ENCODE measurements around the gene MRFAP1L1.
A peak's percentile ranks its signal among the peaks of the same experiment; 100 is the strongest.

The MRFAP1L1 gene

DNA sequence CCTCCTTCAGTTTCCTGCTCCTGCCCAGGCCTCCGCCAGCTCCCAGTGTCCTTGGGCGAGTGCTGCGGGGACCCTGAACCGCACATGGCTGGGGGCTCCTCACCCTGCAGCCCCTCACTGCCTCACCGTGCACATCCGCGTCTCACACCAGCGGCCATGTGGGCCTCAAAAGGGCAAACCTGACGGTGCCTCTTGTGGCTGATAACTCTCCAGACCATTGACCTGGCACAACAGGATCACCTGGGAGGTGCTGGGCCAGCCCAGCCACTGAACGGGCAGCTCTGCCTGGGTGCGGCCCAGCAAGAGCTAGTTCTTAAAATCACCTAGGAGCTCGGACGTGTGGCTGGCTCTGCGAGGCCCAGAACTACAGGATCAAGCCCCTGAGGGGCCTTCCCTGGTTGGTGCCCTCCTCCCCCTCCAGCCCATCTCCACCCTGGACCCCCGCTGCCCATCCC is 20.1 kb downstream of the MRFAP1L1 start:
- in situ Hi-C loops (cut with MboI; ENCODE audit: low pct_unique_long_range_greater_than_20kb, low sequenced_read_pairs, unreplicated experiment), result no loop called here
- TF ChIP-seq, protein P1, sequence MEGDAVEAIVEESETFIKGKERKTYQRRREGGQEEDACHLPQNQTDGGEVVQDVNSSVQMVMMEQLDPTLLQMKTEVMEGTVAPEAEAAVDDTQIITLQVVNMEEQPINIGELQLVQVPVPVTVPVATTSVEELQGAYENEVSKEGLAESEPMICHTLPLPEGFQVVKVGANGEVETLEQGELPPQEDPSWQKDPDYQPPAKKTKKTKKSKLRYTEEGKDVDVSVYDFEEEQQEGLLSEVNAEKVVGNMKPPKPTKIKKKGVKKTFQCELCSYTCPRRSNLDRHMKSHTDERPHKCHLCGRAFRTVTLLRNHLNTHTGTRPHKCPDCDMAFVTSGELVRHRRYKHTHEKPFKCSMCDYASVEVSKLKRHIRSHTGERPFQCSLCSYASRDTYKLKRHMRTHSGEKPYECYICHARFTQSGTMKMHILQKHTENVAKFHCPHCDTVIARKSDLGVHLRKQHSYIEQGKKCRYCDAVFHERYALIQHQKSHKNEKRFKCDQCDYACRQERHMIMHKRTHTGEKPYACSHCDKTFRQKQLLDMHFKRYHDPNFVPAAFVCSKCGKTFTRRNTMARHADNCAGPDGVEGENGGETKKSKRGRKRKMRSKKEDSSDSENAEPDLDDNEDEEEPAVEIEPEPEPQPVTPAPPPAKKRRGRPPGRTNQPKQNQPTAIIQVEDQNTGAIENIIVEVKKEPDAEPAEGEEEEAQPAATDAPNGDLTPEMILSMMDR (IDR thresholded peaks at IDR 0.05; ENCODE audit: extremely low read depth, insufficient read depth, missing control alignments), result no peak
- DNase-seq (ENCODE audit: low spot score), result no peak

GRCh38 chr4:6688879-6689505 is 20.7 kb downstream of the MRFAP1L1 start:
- TF ChIP-seq, protein P1 (IDR thresholded peaks at IDR 0.05; ENCODE audit: extremely low read depth, insufficient read depth, missing control alignments), result no peak
- in situ Hi-C loops (cut with MboI; ENCODE audit: low pct_unique_long_range_greater_than_20kb, low sequenced_read_pairs, unreplicated experiment), result no loop called here
- peak; percentile 80 for DNase-seq (ENCODE audit: low spot score)

DNA sequence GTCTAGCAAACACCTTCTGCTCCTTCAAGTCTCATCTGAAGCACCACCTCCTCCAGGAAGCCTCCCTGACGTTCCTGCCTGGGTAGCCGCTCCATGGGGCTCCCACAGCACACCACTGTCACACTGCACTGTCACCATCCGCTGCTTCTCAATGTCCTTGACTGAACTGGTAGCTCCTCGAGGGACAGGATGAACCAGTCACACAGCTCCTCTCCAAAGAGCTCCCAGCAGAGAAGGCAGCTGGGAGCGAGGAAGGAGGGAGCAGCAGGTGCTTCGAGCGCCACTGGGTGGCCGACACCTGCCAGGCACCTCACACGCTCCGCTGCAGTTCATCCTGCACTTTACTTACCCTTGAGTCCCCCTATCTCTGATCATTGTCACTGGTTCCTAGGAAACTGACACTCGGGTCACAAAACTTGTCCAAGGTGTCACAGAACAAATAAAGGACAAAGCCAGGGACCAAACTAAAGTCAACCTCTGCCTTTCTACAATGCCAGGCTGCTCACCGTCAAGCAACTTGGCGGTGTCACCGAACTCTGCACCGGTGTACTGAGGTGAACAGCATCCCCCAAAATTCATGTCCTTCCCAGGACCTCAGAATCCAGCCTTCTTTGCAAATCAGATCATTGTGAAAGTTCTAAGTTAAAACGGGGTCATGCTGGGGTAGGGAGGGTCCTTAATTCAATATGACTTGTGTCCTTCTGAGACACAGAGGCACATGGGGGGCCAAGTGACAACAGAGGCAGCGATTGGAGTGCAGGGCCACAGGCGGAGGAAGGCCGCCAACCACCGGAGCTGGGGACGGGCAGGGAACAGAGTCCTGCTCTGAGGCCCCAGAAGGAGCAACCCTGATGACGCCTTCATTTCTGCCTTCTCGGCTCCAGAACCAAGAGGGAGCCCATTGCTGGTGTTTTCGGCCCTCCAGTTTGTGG is 21.5 kb downstream of the MRFAP1L1 start:
- in situ Hi-C loops (cut with MboI; ENCODE audit: low pct_unique_long_range_greater_than_20kb, low sequenced_read_pairs, unreplicated experiment), result no loop called here
- TF ChIP-seq, protein P1 (IDR thresholded peaks at IDR 0.05; ENCODE audit: extremely low read depth, insufficient read depth, missing control alignments), result no peak
- no peak for DNase-seq (ENCODE audit: low spot score)

DNA sequence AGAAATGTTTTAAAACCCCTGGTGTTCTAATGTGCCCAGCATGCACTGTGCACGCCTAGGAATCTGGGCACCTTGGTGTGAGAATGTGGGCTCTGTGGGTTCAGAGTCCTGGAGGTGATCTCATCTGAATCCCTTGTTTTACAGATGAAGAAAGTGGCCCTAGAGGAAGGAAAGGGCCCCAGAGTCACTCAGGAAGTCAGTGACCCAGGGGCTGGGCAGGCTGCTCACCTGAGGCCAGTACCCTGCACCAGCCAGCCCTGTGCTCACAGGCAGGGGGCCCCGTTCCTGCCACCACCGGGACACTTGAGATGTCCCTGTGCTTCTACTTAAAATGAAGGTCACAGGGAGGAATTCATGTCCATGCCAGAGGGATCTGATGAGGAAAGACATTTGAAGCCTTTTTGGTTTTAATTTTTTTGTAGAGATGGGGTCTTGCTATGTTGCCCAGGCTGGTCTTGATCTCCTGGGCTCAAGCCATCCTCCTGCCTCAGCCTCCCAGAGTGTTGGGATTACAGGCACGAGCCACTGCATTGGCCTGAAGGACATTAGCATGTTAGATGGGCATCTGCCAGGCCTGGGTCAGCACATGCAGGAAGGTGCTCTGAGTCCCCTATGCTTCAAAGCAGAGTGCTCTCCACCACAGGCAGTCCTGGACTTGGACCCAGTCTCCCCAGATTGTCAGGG is 23.4 kb downstream of the MRFAP1L1 start:
- in situ Hi-C loops (cut with MboI; ENCODE audit: low pct_unique_long_range_greater_than_20kb, low sequenced_read_pairs, unreplicated experiment), result no loop called here
- TF ChIP-seq, protein P1 (IDR thresholded peaks at IDR 0.05; ENCODE audit: extremely low read depth, insufficient read depth, missing control alignments), result no peak
- DNase-seq (ENCODE audit: low spot score), result no peak

- no peak for DNase-seq (ENCODE audit: low spot score)
- in situ Hi-C loops (cut with MboI; ENCODE audit: low pct_unique_long_range_greater_than_20kb, low sequenced_read_pairs, unreplicated experiment), result no loop called here
- TF ChIP-seq, protein P1 (IDR thresholded peaks at IDR 0.05; ENCODE audit: extremely low read depth, insufficient read depth, missing control alignments), result no peak
These were observed 25.0 kb downstream of the MRFAP1L1 start for GRCh38 chr4:6684656-6685055.

DNA sequence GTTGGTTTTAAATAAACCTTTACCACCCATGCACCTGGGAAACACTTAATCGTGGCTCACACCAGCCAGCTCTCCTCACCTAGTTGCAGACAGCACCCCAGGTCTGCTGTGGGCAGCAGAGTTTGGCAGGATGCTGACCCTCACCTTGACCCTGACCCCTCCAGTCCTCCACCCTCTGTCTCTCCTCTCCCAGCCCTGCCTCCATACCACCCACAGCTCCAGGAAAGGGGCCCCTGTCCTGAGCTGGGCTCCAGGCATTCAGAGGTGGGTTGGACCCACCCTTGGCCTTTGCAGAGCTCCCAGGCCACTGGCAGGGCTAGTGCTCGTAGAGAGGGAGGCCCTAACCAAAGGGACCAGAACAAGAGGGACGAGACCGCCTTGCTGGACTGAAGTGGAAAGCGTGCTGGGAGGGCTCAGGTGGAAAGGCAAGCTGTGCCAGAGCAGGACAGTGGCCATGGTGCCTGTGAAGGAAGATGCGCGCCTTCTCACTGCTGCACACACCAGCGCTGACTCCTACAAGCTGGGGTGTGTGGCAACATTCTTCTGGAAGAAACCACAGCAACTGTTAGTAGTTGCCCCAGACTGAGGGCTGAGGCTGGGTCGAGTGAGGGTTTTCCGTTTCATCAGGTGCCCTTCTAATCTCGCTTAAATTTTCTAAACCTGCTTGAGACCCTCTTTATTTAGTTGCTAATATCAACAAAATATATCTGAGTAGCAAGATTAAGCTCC is 26.6 kb downstream of the MRFAP1L1 start:
- DNase-seq (ENCODE audit: low spot score), result no peak
- in situ Hi-C loops (cut with MboI; ENCODE audit: low pct_unique_long_range_greater_than_20kb, low sequenced_read_pairs, unreplicated experiment), result no loop called here
- TF ChIP-seq, protein P1 (IDR thresholded peaks at IDR 0.05; ENCODE audit: extremely low read depth, insufficient read depth, missing control alignments), result no peak
